ENCODE results near the gene RFC2.

DNA sequence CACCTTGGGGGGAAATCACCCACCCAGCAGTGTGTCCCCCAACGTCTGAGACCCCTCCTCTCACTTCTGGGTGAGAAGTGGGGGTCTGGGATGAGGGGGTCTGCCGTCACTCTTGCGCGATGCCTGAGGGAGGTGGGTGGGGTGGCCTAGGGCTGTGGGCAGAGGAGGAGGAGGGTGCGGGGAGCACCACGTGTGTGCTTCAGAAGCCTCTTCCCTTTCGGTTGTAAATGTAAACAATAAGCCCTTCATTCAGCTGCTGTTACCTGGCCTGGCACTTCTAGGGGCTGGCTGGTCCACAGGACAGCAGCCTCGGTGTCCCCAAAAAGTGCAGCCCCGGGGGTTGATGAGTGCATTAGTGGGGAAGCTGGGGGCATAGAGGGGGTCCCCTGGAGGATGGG is 36.4 kb upstream of the RFC2 start:
- TF ChIP-seq EZH2 (IDR thresholded peaks at IDR 0.05; ENCODE audit: insufficient read depth, poor library complexity, severe bottlenecking) (no peak), EZH2phosphoT487 (IDR thresholded peaks at IDR 0.05; ENCODE audit: insufficient read depth, low read depth) (no peak)

Measured in GM23248 (cell line).